GM15510 (cell line): Measurements from ENCODE around the gene PKD1L1.

Source experiments
- POLR2A ChIP-seq: IDR thresholded peaks from 3 replicates; pipeline ENCODE4 v1.6.1; 2011; ENCODE audit warnings: borderline replicate concordance; ENCODE audit not compliant: insufficient read length; ENCODE audit errors: extremely low read depth

Gene PKD1L1

DNA sequence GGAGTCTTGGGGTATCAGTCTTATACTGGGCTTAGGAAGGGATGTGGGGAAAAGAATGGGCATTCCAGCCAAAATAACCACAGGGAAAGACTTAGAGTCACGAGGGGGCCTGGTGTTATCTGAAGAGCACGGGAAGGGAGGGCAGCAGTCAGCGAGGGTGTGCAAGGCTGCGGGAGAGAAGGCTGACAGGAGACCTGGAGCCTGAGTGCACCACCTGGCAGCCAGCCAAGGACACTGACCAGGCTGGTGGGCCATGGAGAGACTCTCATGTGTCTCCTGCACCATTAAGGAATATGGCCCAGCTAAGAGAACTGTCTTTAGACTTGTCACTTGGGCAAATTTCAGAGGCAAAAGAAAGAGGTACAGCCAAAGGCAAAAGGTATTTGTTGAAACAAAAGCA lies 69.6 kb downstream of the PKD1L1 start:
- no peak for TF ChIP-seq POLR2A

DNA sequence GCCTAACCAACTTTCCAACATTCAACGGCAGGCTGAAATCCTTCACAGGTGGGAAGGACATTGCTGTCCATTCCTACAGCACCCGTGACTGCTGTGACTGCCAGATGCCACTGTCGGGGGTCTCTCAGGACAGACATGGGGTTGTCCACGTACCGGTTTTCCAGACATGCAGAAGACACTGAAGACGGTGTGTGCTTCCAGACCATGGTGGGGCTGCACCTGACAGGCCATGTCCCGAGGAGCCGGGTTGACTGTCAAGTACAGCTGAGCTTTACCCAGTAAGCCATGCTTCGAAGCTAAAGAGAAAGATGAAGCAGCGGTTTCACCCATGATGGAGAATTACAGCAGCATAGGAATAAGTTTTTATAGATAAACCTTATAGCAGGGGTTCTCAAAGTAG lies 70.9 kb downstream of the PKD1L1 start:
- no peak for TF ChIP-seq POLR2A

DNA sequence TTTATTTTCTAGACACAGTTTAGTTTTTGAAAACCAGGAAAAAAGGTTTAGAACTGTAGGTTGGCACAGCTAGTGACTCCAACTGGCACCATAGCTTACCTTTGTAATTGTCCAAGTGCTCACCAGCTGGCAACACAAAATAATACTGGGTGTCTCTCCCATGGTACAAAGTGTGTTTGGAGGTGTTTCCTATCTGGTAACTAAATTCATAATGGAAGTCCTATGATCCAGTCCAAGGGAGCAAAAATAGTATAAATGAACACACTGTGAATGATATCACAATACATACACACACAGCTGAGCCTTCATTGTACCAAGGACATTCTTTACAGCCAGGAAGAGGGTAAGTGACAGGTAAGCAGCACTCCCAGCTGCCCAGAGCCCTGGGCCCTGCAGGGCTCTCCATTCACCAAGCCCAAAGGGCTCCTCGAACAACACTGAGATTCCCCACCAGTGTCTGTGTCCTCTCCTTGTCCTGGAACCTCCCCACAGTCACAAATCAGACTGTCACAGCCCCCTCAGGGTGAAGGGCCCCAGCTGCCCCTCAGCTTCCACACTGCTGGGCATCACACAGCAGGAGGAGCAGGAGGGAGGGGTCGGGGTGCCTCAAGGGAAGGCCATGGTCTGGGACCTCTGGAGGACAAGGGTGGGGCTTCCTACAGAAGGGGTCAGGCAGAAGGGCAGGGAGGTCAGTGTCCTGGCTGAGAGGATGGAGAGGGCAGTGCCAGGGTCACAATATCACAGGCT lies 72.1 kb downstream of the PKD1L1 start:
- no peak for TF ChIP-seq POLR2A

DNA sequence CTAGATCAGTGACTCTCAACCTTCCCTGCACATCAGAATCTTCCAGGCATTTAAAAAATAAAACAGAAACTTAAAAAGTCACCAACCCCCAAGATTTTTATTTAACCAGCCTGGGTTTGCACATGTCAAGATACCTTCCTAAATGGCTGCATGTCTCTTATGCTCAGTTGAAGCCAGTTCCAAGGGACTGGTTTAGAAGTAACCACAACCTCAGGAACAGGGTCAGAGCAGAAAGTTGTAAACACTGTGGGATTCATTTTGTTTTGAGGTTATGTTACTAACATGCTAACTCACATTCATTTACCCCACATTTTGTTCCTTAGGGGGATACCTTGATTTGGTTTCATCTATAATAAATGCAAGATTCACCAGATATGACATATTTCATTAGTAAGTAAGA lies 72.9 kb downstream of the PKD1L1 start:
- no peak for TF ChIP-seq POLR2A

DNA sequence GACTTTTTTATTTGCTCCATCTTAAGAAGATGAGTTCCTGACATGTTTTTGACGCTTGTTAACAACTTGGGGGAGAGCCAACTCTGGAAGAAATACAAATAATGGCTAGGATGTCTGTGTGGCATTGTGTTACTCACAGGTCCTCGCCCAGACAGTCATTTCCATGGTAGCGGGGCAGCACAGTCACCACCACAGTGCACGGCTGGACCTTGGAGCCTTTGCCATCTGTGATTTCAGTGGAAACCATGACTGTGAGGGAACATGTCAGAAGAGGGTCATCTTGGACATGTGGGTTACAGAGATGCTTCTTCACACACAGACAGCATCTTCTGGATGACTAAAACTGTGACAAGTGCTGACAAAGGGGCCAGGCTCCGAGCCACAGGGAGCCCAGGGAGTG lies 74.5 kb downstream of the PKD1L1 start:
- TF ChIP-seq POLR2A, result no peak

DNA sequence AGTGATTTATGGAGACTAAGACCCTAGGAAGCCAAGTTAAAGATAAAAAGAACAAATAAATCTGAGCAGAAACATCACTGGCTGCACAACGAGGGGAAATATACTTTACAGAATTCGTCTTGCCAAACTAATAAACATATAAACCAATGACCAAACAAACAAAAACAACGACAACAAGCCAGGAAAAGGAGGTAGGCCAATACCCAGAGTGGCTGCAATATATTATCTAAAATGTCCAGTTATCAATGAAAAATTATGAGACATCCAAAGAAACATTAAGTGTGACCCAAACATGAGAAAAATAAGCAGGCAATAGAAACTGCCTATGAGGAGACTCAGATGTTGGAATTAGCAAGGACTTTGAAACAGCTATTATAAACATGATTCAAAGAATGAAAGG lies 81.0 kb downstream of the PKD1L1 start:
- no peak for TF ChIP-seq POLR2A

DNA sequence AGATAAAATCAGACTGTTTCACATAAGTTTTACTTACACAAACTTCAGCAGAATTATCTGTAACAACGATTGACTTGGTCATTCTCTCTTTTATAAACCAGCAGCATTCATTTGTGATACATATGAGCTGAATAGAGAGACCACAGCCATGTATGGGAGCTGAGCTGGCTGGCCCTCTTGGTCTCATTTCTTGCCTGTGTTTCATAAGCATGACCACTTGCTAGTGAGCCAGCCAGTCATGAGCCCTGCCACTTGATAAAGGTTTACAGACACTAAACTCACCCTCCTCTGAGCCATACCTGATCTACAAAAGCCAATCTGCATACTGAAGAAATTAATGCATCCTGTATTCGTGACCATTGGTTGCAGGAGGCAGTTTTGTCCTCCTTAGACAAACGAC lies 82.1 kb downstream of the PKD1L1 start:
- TF ChIP-seq POLR2A, result no peak

DNA sequence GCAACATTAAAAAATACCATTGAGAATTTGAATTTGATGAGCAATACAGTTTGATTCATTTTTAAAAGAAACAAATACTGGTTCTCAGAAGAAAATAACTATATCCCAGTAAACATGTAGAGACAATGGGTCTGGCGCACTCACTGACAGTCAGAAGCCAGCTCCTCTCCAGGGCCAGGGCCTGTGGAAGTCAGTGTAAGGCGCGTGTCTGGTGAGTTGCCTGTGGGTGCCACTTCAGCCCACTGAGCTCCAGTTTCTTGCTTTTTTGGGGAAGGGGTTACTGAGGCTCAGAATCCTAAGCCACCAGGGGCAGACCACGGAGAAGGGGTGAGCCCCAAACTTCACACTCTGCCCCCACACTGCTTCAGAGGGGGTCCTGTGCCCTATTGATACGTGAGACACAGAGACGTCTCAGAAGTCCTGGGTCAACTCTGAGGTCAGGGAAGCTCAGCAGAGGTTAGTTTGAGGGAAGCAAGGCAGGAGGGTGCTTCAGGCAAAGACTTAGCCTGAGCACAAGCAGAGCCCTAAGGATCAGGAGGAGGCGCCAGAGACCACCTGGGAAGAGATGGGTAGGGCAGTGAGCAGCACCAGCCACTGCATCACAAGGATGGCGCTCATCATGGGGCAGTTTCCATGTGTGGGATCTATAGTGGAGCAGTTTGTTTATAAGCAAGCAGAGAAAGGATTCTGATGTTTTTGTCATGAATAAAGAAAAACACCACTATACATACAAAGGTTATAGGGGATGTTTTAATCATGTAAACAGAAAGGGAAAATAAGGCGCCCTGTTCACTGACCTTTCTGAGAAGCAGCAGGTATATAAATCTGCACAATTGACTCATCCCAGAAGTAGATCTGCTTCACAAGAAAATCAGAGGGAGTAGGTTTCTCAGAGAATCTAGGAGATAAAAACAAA lies 95.7 kb downstream of the PKD1L1 start:
- no peak for TF ChIP-seq POLR2A

DNA sequence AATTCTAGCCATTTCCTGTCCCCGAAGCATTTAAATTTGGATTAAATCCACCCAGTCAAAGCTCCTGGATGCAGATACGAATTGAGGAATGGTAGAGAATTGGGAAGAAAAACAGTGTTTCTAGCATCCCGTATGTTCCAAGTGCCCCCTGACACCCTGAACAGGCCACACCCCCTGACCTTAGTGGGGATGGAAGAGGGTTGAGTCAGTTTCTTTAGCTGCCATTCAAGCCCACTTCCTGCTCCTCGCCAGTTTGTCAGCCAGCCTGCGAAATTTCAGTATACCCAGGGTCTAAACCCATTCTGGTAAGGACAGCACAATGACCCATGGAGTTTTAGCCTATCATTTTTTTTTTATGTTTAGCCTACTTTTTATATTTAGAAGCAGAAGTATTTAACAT lies 101.1 kb downstream of the PKD1L1 start:
- TF ChIP-seq POLR2A, result no peak

DNA sequence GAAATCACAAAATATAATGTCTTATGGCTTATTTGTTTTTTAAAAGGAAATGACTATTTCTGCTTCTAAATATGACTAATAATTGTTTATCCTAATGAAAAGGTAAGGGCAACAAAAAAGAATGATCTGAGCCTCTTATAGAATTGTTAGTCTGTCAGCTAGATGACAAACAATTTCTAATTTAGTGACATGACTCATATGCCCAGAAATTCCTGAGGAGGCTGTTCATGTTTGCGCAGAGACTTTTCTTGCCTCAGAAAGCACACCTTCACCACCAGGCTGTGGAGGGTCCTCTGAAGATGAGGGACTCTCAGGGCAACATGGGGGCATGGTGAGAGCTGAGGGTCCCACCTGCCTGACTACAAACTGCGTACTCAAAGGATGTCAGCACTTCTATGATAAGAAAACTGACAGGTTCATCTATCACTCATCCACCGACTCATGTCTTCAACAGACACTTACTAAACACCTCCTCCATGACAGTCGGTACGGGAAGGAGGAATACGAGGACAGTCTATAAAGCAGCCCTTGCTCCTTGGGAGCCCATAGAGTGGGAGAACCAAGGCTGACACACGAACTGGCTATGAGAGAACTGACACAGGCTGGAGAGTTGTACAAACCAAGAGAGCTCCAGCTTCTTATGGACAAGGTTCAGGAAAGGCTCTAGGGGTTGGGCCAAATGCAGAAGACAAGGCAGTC lies 102.0 kb downstream of the PKD1L1 start:
- no peak for TF ChIP-seq POLR2A

DNA sequence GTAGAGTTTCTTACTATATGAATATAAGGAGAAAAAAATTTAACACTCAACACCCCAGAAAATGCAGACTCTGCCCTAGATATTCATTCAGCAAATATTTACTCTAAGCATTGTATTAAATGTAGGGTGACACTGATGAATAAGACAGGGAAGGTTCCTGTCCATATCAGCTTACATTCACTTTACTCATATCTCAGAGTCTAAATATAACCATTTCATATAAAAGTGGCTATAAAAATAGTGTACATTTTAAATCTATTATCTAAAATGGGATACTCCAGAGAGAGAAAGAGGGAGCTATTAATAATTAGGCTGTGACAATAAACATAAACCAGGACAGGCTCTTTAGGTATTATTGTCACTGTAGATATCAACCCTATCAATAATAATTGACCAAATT lies 104.0 kb downstream of the PKD1L1 start:
- TF ChIP-seq POLR2A, result no peak

DNA sequence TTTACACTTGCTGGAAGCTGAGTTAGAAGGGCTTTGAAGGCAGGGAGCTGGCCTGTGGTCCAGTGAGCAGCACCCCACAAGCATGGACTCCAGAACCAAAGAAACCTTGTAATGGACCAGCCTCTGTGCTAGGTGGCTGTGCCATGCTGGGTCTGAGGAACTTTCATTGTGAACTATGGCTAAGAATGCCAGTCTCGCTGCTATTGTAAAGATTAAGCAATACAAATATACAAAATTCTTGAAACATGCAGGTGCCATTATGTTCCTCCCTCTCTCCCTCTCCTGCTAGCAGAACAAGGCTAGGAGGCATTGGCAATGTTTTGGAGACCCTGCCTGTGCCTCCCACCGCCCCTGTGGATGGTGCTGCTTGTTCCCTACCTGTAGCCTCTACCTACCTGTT lies 105.0 kb downstream of the PKD1L1 start:
- TF ChIP-seq POLR2A, result no peak

DNA sequence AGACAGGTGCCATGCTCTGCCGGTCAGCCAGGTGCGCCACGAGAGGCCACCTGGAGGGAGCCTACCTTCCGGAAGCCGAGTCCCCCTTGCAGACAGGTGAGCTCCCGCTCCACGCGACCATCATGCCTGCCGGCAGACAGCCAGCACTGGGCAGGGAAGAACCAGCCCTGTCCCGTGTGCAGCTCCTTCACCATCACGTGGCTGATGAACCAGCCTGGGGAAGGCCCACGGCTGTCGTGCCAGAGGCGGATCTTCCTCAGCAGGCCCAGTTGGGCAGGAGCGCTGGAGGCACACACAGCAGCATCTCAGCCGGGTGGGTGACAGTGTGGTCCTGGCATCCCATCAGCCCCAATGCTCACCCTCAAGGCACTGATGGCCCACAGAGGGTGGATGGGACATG lies 108.9 kb downstream of the PKD1L1 start:
- no peak for TF ChIP-seq POLR2A

DNA sequence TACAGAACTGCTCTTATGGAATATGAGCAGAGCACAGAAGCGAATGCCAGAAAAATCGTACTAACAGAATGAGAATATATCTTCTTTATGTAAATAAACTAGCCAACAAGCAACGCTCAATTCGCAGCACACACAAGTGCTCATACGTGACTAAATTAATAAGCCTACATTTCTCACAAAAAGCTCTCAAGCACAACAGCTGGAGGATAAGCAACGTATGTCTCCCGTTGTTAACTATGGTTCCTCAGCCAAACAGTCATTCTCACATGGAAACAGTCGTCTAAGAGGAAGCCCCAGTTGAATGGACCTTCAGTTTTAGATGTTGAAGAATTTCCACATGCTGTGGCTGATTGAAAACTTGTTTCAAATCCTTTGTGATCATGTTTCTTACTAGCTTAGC lies 110.4 kb downstream of the PKD1L1 start:
- TF ChIP-seq POLR2A, result no peak

DNA sequence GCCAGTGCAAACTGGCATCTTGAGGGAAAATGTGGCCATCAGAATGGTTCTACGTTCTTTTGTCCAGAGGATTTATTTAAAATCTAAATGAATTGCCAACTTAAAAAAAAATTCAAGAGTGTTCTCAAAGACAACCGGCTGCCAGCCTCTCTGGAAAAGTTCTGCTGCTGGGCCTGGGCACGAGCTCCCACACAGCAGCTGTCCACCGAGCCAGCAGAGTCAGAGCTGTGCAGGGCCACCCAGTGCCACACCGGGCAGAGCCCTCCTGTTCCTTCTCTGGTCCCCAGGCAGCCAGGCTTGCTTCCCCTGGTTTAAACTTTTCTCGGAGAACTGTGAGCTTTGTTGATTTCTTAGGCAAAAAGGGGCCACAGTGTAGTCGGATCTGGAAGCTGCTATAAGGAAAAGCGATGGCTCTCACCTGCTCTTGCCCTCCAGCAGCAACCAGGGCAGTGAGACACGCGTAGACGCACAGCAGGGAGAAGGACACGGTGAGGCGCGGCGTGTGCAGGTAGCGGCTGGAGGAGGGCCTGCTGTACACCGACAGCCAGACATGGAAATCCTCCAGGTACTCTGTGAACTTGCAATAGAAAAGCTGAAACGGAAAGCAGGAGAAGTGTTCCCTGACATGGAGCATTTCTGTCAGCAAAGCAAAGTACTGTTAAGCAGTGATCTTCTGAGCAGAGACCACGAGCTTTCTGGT lies 111.6 kb downstream of the PKD1L1 start:
- no peak for TF ChIP-seq POLR2A
